ENCODE results near the gene RLF.

RLF gene

GRCh38 chr1:40161125-40161887 lies at the start of gene RLF:
Gene RLF (plus strand): TSS chr1:40161387. CDS start chr1:40161400, 13 bp downstream.
- peak; percentile 98 for DNase-seq

DNA sequence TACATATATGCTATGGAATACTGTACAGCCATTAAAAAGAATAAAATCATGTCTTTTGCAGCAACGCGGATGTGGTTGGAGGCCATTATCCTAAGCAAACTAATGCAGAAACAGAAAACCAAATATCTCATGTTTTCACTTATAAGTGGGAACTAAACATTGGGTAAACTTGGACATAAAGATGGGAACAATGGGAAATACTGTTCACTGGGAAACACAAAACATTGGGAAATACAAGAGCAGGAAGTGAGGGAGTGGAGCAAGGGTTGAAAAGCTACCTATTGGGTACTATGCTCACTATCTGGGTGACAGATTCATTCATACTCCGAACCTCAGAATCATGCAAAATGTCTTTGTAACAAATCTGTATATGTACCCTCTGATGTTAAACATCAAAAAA lies 46.8 kb upstream of the RLF start:
- no peak for DNase-seq

GRCh38 chr1:40120128-40120527 lies 41.1 kb upstream of the RLF start:
- DNase-seq = no peak

DNA sequence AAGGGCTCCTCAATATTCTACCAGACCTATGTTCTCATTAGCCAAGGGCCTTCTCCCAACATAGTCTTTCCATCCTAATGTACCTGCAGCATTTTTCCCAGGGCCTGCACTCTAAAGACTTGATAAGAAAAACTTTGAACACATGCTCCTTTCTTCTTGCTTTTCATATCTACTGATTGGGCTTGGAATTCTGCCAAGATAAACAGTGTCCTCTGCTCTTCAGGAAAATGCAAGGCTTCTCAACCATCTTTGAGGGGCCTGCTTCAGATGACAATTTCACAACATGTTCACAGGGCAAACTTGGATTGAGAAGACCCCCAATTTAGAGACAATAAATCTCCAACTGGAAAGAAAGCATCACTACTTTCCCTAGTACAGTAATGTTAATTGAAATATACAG lies 38.3 kb upstream of the RLF start:
- no peak for DNase-seq

GRCh38 chr1:40130892-40131291 lies 30.3 kb upstream of the RLF start:
- peak; percentile 40 for DNase-seq

GRCh38 chr1:40132383-40133311 lies 28.5 kb upstream of the RLF start:
- no peak for DNase-seq

- DNase-seq = no peak
Measured at GRCh38 chr1:40133312-40133665, 27.9 kb upstream of the RLF start.

- no peak for DNase-seq
Measured at GRCh38 chr1:40133839-40134238, 27.3 kb upstream of the RLF start.

DNA sequence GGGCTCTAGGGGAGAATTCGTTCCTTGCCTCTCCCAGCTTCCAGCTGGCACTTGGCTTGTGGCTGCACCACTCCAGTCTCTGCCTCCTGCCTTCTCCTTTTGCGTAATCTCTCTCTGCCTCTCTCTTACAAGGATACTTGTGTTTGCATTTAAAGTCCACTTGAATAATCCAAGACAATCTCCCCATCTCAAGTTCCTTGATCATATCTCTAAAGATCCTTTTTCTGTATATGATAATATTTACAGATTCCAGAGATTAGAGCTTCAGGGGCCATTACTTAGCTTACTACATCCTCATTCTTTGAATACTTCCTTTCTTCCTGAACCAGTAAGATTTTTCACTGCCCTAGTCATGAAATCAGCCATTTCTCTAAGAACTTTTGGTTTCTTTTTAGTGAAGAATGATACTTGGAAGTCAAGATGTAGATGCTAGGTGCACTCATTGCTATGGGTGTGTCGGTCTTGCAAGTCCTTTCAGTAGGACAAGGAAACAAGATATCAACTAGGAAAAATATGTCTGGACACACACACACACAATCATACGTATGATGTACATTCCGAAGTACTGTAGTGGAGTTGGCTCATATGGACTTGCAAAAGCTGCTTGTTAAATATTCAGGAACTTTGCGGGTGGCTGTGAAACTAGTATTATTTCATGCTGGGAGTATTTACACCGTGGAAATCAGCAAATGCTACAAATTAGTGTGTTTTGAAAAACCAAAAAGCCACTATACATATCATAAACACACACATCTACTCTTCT lies 20.8 kb upstream of the RLF start:
- peak; percentile 56 for DNase-seq

GRCh38 chr1:40141878-40142535 lies 19.2 kb upstream of the RLF start:
- no peak for DNase-seq

GRCh38 chr1:40143891-40144575 lies 17.2 kb upstream of the RLF start:
- DNase-seq = peak; percentile 77

GRCh38 chr1:40151457-40152079 lies 9.6 kb upstream of the RLF start:
- no peak for DNase-seq

DNA sequence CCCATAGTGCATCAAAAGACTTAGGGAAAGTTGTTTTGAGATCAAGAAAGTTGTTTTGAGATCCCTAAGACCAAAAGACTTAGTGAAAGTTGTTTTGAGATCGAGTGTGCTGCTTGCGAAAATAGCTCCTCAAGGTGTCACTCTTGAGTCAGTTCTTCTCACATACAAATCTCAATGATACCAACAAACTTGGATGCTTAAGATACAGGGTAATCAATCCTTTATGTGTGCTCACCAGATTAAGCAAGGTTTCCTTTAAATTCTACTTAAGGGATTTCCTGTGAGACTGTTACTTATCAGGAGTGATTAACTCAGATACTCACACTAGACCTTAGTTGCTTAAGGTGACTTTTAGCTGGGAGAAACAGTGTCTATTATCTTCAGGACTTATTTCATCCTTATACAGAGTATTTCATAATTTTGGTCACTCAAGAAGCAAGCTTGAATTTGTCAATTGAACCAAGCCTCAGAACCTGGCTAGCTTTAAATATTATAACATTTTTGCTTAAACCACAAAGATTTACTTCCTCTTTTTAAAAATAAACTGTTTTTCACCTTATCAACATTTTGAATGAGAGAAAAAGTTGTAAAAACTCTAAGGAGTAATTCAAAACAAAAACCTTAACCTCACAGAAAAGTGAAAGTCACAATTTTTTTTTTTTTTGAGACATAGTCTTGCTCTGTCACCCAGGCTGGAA lies 8.0 kb upstream of the RLF start:
- peak; percentile 57 for DNase-seq

- DNase-seq = peak; percentile 56
Measured at GRCh38 chr1:40155135-40155534, 6.1 kb upstream of the RLF start.

DNA sequence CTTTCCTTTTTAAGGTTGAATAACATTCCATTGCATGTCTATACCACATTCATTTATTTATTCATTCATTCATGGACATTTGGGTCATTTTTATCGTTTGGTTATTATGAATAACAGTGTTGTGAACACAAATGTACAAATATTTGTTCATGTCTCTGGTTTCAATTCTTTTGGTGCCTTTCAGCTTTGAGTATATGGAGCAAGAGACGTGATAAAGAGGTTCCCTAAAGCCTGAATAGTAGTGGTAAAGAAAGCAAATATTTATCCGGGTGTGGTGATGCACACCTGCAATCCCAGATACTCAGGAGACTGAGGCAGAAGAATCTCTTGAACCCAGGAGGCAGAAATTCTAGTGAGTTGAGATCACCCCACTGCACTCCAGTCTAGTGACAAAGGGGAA lies 5.3 kb upstream of the RLF start:
- no peak for DNase-seq

DNA sequence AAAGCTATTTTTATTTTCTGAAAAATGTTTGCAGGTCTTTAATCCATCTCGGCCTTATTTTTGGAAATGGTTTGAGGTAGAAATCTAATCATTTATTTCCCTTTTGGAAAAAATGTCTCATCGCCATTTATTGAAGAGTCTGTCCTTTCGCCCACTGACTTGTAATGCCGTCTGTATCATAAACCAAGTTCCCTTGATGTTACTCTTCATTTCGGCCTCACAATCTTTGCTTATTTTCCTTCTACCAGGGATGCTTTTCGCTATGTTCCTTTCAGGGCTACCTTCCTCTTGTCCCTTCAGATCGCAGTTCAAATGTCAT lies 422 bp upstream of the RLF start:
- no peak for DNase-seq

GRCh38 chr1:40161888-40162397 lies 756 bp downstream of the RLF start:
- DNase-seq = no peak

- DNase-seq = peak; percentile 51
Measured at GRCh38 chr1:40162753-40163441, 1.7 kb downstream of the RLF start.

GRCh38 chr1:40167317-40167716 lies 6.1 kb downstream of the RLF start:
- DNase-seq = no peak

DNA sequence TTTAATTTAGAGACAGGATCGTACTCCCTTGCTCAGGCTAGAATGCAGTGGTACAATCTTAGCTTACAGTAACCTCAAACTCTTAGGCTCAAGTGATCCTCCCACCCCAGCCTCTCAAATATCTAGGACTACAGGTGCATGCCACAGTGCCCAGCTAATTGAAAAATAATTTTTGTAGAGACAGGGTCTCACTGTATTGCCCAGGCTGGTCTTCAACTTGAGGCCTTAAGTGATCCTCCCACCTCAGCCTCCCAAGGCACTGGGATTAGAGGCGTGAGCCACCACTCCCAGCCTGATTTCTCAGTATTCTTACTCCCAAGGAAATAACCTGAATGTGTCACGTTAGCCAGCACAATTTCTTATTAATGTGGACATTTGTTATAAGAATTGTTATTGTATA lies 9.8 kb downstream of the RLF start:
- DNase-seq = no peak
